ENCODE results near the gene PITX3. TPM values are rescaled to one million over a fixed set of nuclear protein-coding genes. Genes with fewer than 3 reads are reported as not detected.

The PITX3 gene
- total and polyA plus RNA-seq, 9 of the 15 experiments (the other 6 are each of a cell fraction or from before 2014, with no cell fraction given), result 0.30 to 0.98 (median 0.95) TPM; not detected in 6

GRCh38 chr10:102267748-102268147 is 26.4 kb upstream of the PITX3 start:
- Histone ChIP-seq H4K20me1 (replicated peaks; ENCODE audit: control insufficient read depth, insufficient read depth, low read length) (no peaks in the 10 kb centered on the region), H3K27ac (ENCODE audit: extremely low read depth, low read depth, low read length) (no peak overlapping the region), H3K4me1 (replicated peaks in 1 of 2; ENCODE audit: control insufficient read depth in 2 of 2, insufficient read depth in 2 of 2, low read length in 2 of 2) (no peaks in the 10 kb centered on the region), H3K9ac (ENCODE audit: insufficient read depth in 1 of 2, low read depth in 2 of 2, low read length in 2 of 2) (no peak overlapping the region), H3K36me3 (ENCODE audit: control insufficient read depth, insufficient read depth, low read length) (peaks cover 30% of the 10 kb centered on the region), H3K79me2 (ENCODE audit: control insufficient read depth, insufficient read depth, low read length) (peaks cover 25% of the 10 kb centered on the region), H3K4me3 (no peak overlapping the region), H3K9me3 (replicated peaks; ENCODE audit: control insufficient read depth, insufficient read depth, low read depth, low read length) (no peaks in the 10 kb centered on the region), H3K9me1 (ENCODE audit: control insufficient read depth, insufficient read depth, low read length) (no peaks in the 10 kb centered on the region), H2AFZ (ENCODE audit: low read depth, low read length) (no peak overlapping the region), H3K4me2 (ENCODE audit: insufficient read depth, low read length) (no peak overlapping the region), H3K27me3 (ENCODE audit: control insufficient read depth in 2 of 2, insufficient read depth in 2 of 2, low read length in 2 of 2) (no peaks in the 10 kb centered on the region)
- FAIRE-seq (no peak), DNase-seq (ENCODE audit: extremely low read depth in 1 of 4, low spot score in 3 of 4) (no peak), ATAC-seq (no peak)
- no peak for TF ChIP-seq ZNF282 (CRISPR knock-in tag; IDR thresholded peaks at IDR 0.05)
- no peak for TF ChIP-seq HNRNPUL1 (IDR thresholded peaks at IDR 0.05; ENCODE audit: low read length)
- TF ChIP-seq TFAM (CRISPR knock-in tag; conservative IDR thresholded peaks at IDR 0.05), result no peak
- no peak for TF ChIP-seq MED1 (CRISPR knock-in tag; IDR thresholded peaks at IDR 0.05; ENCODE audit: borderline replicate concordance)
- TF ChIP-seq ZNF133 (CRISPR knock-in tag; IDR thresholded peaks at IDR 0.05), result no peak
- in situ Hi-C loops (cut with MboI), result no loop called here
- no TSS peak for BruUV-seq (replicated peaks)
- ChIA-PET CTCF (ENCODE audit: low intra/inter-chr PET ratio) (no interaction called here), POLR2A (interaction anchor here (0.7 to 1.4 kb wide), 4 partner anchors 13 to 26 kb away, joined by 3 to 5 read pairs (median 4); partner anchors contain the start of genes GBF1 and PITX3)
- intact Hi-C loops (cut with micrococcal nuclease), result no loop called here

GRCh38 chr10:102266670-102267069 is 25.4 kb upstream of the PITX3 start:
- ChIA-PET POLR2A (interaction anchor here (0.8 to 1.1 kb wide), 2 partner anchors 10 to 17 kb away, joined by 3 read pairs; no protein-coding TSS in a partner anchor), CTCF (ENCODE audit: low intra/inter-chr PET ratio) (no interaction called here)
- DNase-seq (ENCODE audit: extremely low read depth in 1 of 4, low spot score in 3 of 4) (no peak), FAIRE-seq (no peak), ATAC-seq (no peak)
- Histone ChIP-seq H2AFZ (ENCODE audit: low read depth, low read length) (no peak overlapping the region), H3K9ac (ENCODE audit: insufficient read depth in 1 of 2, low read depth in 2 of 2, low read length in 2 of 2) (no peak overlapping the region), H3K9me1 (ENCODE audit: control insufficient read depth, insufficient read depth, low read length) (peaks cover 3% of the 10 kb centered on the region), H3K4me2 (ENCODE audit: insufficient read depth, low read length) (no peak overlapping the region), H3K4me1 (replicated peaks in 1 of 2; ENCODE audit: control insufficient read depth in 2 of 2, insufficient read depth in 2 of 2, low read length in 2 of 2) (no peaks in the 10 kb centered on the region), H3K36me3 (ENCODE audit: control insufficient read depth, insufficient read depth, low read length) (peaks cover 41% of the 10 kb centered on the region), H3K27ac (ENCODE audit: extremely low read depth, low read depth, low read length) (no peak overlapping the region), H4K20me1 (replicated peaks; ENCODE audit: control insufficient read depth, insufficient read depth, low read length) (no peaks in the 10 kb centered on the region), H3K79me2 (ENCODE audit: control insufficient read depth, insufficient read depth, low read length) (peaks cover 21% of the 10 kb centered on the region; the same call in 2 of the 3 replicates), H3K27me3 (ENCODE audit: control insufficient read depth in 2 of 2, insufficient read depth in 2 of 2, low read length in 2 of 2) (no peaks in the 10 kb centered on the region), H3K4me3 (no peak overlapping the region), H3K9me3 (replicated peaks; ENCODE audit: control insufficient read depth, insufficient read depth, low read depth, low read length) (no peaks in the 10 kb centered on the region)
- intact Hi-C loops (cut with micrococcal nuclease) (no loop called here), in situ Hi-C loops (cut with MboI) (no loop called here)
- WGBS (ENCODE audit: insufficient coverage, low coverage, missing lambda C conversion rate), result 94% methylated on average over 3 of the region's 3 CpGs
- BruUV-seq (replicated peaks), result no TSS peak
- TF ChIP-seq EHMT2 (IDR thresholded peaks at IDR 0.05), result no peak
- TF ChIP-seq POLR2AphosphoS5 (IDR thresholded peaks at IDR 0.05; ENCODE audit: control insufficient read depth, insufficient read depth, low read depth, low read length), result no peak
